HEK293 (cell line): ENCODE results near the gene ALDOA.

ENCODE experiments used
- MZF1 ChIP-seq: fragments of 450-650 bp; formaldehyde crosslinking; IDR thresholded peaks from 2 replicates; pipeline ENCODE4 v1.5.1; 2017; ENCODE audit warnings: missing biosample characterization, missing genetic modification characterization, borderline replicate concordance
- ZFP37 ChIP-seq: fragments of 450-650 bp; formaldehyde crosslinking; IDR thresholded peaks from 2 replicates; pipeline ENCODE4 v1.5.1; 2016; ENCODE audit warnings: missing biosample characterization, missing genetic modification characterization
- ZNF138 ChIP-seq: fragments of 450-650 bp; formaldehyde crosslinking; IDR thresholded peaks from 2 replicates; pipeline ENCODE4 v1.5.1; 2016; ENCODE audit warnings: missing biosample characterization, missing genetic modification characterization, borderline replicate concordance
- ZNF175 ChIP-seq: fragments of 450-650 bp; formaldehyde crosslinking; IDR thresholded peaks from 2 replicates; pipeline ENCODE4 v1.5.1; 2016; ENCODE audit warnings: missing biosample characterization, missing genetic modification characterization
- ZNF19 ChIP-seq: fragments of 450-650 bp; formaldehyde crosslinking; IDR thresholded peaks from 2 replicates; pipeline ENCODE4; 2016; ENCODE audit warnings: missing biosample characterization, missing genetic modification characterization, low read depth
- ZNF2 ChIP-seq: fragments of 450-650 bp; formaldehyde crosslinking; IDR thresholded peaks from 2 replicates; pipeline ENCODE4 v1.5.1; 2016; ENCODE audit warnings: missing biosample characterization, missing genetic modification characterization
- ZNF37A ChIP-seq: fragments of 450-650 bp; IDR thresholded peaks from 2 replicates; pipeline ENCODE4 v1.5.1; 2018; ENCODE audit warnings: missing biosample characterization, missing genetic modification characterization
- ZNF426 ChIP-seq: fragments of 450-650 bp; formaldehyde crosslinking; IDR thresholded peaks from 2 replicates; pipeline ENCODE4 v1.5.1; 2017; ENCODE audit warnings: missing biosample characterization, missing genetic modification characterization, mild to moderate bottlenecking, inconsistent platforms, moderate library complexity
- ZNF544 ChIP-seq: fragments of 450-650 bp; formaldehyde crosslinking; IDR thresholded peaks from 2 replicates; pipeline ENCODE4 v1.5.0; 2017; ENCODE audit warnings: missing biosample characterization, missing genetic modification characterization
- ZNF549 ChIP-seq: fragments of 450-650 bp; IDR thresholded peaks from 2 replicates; pipeline ENCODE4 v1.5.1; 2018; ENCODE audit warnings: missing biosample characterization, missing genetic modification characterization, mild to moderate bottlenecking, inconsistent platforms, moderate library complexity
- ZNF560 ChIP-seq: fragments of 450-650 bp; formaldehyde crosslinking; IDR thresholded peaks from 2 replicates; pipeline ENCODE4 v1.5.1; 2017; ENCODE audit warnings: missing biosample characterization, missing genetic modification characterization, borderline replicate concordance
- ZNF585B ChIP-seq: fragments of 450-650 bp; formaldehyde crosslinking; IDR thresholded peaks from 2 replicates; pipeline ENCODE4 v1.5.1; 2016; ENCODE audit warnings: missing biosample characterization, missing genetic modification characterization
- ZNF660 ChIP-seq: fragments of 450-650 bp; IDR thresholded peaks from 2 replicates; pipeline ENCODE4 v1.5.1; 2018; ENCODE audit warnings: missing biosample characterization, mild to moderate bottlenecking, missing genetic modification characterization
- ZNF677 ChIP-seq: fragments of 450-650 bp; IDR thresholded peaks from 2 replicates; pipeline ENCODE4 v1.5.0; 2018; ENCODE audit warnings: missing biosample characterization, mild to moderate bottlenecking, missing genetic modification characterization, moderate library complexity
- ZNF768 ChIP-seq: fragments of 450-650 bp; formaldehyde crosslinking; IDR thresholded peaks from 2 replicates; pipeline ENCODE4 v1.5.1; 2018; ENCODE audit warnings: missing biosample characterization, mild to moderate bottlenecking, missing genetic modification characterization
- ZNF776 ChIP-seq: fragments of 450-650 bp; formaldehyde crosslinking; IDR thresholded peaks from 2 replicates; pipeline ENCODE4 v1.5.0; 2017; ENCODE audit warnings: missing biosample characterization, missing genetic modification characterization, borderline replicate concordance
- ZSCAN16 ChIP-seq: fragments of 450-650 bp; formaldehyde crosslinking; IDR thresholded peaks from 2 replicates; pipeline ENCODE4 v1.5.1; 2016; ENCODE audit warnings: missing biosample characterization, missing genetic modification characterization
- TF ChIP-seq, protein P1 (sequence below): fragments of 450-650 bp; formaldehyde crosslinking; IDR thresholded peaks from 2 replicates; pipeline ENCODE4 v1.5.1; 2016; ENCODE audit warnings: missing biosample characterization, missing genetic modification characterization
- TF ChIP-seq, protein P2 (sequence below): fragments of 450-650 bp; IDR thresholded peaks from 2 replicates; pipeline ENCODE4 v1.5.1; 2018; ENCODE audit warnings: missing biosample characterization, mild to moderate bottlenecking, missing genetic modification characterization
- TF ChIP-seq, protein P3 (sequence below): fragments of 450-650 bp; formaldehyde crosslinking; IDR thresholded peaks from 2 replicates; pipeline ENCODE4 v1.5.1; 2016; ENCODE audit warnings: missing biosample characterization, missing genetic modification characterization, low read depth
- TF ChIP-seq, protein P4 (sequence below): fragments of 450-650 bp; formaldehyde crosslinking; IDR thresholded peaks from 2 replicates; pipeline ENCODE4 v1.5.1; 2016; ENCODE audit warnings: missing biosample characterization, missing genetic modification characterization
- TF ChIP-seq, protein P5 (sequence below): fragments of 450-650 bp; formaldehyde crosslinking; IDR thresholded peaks from 2 replicates; pipeline ENCODE4 v1.5.1; 2016; ENCODE audit warnings: missing biosample characterization, missing genetic modification characterization
- TF ChIP-seq, protein P6 (sequence below): fragments of 450-650 bp; formaldehyde crosslinking; conservative IDR thresholded peaks from 2 replicates; pipeline ENCODE4 v1.5.1; 2016; ENCODE audit warnings: low read depth, missing biosample characterization, missing genetic modification characterization
- TF ChIP-seq, protein P7 (sequence below): fragments of 450-650 bp; formaldehyde crosslinking; IDR thresholded peaks from 2 replicates; pipeline ENCODE4 v1.5.1; 2016; ENCODE audit warnings: missing biosample characterization, missing genetic modification characterization

ALDOA gene

DNA sequence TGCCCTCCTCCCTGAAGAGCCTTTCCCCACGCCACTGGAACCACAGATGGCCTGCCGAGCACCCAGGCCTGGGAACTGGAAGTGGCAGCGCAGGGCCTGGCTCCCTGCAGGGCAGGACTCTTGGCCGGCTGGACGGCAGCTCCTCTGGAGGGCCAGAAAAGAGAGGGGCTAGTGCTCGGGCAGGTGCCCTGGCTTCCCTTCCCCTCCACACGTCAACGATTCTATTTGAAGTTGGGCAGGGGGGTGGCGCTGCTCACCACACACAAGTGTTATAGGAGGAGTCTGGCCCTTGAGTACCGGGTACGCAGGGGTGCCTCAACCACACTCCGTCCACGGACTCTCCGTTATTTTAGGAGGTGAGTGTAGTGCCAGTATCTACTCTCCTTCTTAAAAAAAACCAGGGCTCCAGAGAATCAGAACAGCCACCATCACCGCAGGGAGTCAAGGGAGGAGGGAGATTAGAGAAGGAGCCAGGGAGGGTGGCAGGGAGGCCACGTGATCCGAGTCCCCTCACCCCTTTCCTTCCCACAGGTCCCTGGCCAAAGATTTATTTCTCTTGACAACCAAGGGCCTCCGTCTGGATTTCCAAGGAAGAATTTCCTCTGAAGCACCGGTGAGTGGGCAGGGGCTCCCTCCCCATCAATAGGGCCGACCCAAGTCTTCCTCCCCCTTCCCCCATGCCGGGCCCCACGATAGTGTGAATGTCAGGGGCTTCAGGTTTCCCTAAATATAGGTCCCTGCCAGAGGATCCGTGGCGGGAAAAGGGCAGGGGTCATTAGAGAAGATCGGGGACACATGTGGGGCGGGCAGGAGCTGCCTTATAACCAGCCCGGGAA lies 1.4 kb upstream of the ALDOA start (continued):
- TF ChIP-seq, protein P1, sequence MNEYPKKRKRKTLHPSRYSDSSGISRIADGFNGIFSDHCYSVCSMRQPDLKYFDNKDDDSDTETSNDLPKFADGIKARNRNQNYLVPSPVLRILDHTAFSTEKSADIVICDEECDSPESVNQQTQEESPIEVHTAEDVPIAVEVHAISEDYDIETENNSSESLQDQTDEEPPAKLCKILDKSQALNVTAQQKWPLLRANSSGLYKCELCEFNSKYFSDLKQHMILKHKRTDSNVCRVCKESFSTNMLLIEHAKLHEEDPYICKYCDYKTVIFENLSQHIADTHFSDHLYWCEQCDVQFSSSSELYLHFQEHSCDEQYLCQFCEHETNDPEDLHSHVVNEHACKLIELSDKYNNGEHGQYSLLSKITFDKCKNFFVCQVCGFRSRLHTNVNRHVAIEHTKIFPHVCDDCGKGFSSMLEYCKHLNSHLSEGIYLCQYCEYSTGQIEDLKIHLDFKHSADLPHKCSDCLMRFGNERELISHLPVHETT (tag by site-specific recombination) = no peak
- TF ChIP-seq ZNF549 (tag by site-specific recombination) (no peak), ZNF560 (tag by site-specific recombination) (no peak), ZNF660 (tag by site-specific recombination) (peak; percentile 61; the same call in 1 of the 2 replicates), MZF1 (peak; percentile 68; the same call in 1 of the 2 replicates), ZNF585B (tag by site-specific recombination) (no peak), ZNF175 (no peak), ZNF2 (tag by site-specific recombination) (no peak), ZNF544 (tag by site-specific recombination) (no peak), ZNF776 (no peak), ZNF37A (tag by site-specific recombination) (no peak), ZNF426 (no peak), ZNF138 (tag by site-specific recombination) (no peak), ZNF677 (tag by site-specific recombination) (no peak), ZFP37 (tag by site-specific recombination) (no peak), ZSCAN16 (tag by site-specific recombination) (no peak), ZNF768 (no peak), ZNF19 (no peak)
- TF ChIP-seq, protein P2, sequence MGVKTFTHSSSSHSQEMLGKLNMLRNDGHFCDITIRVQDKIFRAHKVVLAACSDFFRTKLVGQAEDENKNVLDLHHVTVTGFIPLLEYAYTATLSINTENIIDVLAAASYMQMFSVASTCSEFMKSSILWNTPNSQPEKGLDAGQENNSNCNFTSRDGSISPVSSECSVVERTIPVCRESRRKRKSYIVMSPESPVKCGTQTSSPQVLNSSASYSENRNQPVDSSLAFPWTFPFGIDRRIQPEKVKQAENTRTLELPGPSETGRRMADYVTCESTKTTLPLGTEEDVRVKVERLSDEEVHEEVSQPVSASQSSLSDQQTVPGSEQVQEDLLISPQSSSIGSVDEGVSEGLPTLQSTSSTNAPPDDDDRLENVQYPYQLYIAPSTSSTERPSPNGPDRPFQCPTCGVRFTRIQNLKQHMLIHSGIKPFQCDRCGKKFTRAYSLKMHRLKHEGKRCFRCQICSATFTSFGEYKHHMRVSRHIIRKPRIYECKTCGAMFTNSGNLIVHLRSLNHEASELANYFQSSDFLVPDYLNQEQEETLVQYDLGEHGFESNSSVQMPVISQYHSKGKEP (tag by site-specific recombination) = 0 out of 2 replicates have a peak, but pooled peaks have one; percentile 7
- TF ChIP-seq, protein P3, sequence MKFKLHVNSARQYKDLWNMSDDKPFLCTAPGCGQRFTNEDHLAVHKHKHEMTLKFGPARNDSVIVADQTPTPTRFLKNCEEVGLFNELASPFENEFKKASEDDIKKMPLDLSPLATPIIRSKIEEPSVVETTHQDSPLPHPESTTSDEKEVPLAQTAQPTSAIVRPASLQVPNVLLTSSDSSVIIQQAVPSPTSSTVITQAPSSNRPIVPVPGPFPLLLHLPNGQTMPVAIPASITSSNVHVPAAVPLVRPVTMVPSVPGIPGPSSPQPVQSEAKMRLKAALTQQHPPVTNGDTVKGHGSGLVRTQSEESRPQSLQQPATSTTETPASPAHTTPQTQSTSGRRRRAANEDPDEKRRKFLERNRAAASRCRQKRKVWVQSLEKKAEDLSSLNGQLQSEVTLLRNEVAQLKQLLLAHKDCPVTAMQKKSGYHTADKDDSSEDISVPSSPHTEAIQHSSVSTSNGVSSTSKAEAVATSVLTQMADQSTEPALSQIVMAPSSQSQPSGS (tag by site-specific recombination) = no peak
- TF ChIP-seq, protein P4, sequence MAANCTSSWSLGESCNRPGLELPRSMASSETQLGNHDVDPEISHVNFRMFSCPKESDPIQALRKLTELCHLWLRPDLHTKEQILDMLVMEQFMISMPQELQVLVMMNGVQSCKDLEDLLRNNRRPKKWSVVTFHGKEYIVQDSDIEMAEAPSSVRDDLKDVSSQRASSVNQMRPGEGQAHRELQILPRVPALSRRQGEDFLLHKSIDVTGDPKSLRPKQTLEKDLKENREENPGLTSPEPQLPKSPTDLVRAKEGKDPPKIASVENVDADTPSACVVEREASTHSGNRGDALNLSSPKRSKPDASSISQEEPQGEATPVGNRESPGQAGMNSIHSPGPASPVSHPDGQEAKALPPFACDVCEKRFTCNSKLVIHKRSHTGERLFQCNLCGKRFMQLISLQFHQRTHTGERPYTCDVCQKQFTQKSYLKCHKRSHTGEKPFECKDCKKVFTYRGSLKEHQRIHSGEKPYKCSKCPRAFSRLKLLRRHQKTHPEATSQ (tag by site-specific recombination) = no peak
- TF ChIP-seq, protein P5, sequence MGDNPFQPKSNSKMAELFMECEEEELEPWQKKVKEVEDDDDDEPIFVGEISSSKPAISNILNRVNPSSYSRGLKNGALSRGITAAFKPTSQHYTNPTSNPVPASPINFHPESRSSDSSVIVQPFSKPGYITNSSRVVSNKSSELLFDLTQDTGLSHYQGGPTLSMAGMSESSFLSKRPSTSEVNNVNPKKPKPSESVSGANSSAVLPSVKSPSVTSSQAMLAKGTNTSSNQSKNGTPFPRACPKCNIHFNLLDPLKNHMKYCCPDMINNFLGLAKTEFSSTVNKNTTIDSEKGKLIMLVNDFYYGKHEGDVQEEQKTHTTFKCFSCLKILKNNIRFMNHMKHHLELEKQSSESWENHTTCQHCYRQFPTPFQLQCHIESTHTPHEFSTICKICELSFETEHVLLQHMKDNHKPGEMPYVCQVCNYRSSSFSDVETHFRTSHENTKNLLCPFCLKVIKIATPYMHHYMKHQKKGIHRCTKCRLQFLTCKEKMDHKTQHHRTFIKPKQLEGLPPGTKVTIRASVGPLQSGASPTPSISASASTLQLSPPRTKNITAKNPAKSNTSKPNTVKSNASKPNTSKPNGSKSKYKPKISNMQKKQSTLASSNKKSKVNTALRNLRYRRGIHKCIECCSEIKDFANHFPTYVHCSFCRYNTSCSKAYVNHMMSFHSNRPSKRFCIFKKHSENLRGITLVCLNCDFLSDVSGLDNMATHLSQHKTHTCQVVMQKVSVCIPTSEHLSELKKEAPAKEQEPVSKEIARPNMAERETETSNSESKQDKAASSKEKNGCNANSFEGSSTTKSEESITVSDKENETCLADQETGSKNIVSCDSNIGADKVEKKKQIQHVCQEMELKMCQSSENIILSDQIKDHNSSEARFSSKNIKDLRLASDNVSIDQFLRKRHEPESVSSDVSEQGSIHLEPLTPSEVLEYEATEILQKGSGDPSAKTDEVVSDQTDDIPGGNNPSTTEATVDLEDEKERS = no peak
- TF ChIP-seq, protein P6, sequence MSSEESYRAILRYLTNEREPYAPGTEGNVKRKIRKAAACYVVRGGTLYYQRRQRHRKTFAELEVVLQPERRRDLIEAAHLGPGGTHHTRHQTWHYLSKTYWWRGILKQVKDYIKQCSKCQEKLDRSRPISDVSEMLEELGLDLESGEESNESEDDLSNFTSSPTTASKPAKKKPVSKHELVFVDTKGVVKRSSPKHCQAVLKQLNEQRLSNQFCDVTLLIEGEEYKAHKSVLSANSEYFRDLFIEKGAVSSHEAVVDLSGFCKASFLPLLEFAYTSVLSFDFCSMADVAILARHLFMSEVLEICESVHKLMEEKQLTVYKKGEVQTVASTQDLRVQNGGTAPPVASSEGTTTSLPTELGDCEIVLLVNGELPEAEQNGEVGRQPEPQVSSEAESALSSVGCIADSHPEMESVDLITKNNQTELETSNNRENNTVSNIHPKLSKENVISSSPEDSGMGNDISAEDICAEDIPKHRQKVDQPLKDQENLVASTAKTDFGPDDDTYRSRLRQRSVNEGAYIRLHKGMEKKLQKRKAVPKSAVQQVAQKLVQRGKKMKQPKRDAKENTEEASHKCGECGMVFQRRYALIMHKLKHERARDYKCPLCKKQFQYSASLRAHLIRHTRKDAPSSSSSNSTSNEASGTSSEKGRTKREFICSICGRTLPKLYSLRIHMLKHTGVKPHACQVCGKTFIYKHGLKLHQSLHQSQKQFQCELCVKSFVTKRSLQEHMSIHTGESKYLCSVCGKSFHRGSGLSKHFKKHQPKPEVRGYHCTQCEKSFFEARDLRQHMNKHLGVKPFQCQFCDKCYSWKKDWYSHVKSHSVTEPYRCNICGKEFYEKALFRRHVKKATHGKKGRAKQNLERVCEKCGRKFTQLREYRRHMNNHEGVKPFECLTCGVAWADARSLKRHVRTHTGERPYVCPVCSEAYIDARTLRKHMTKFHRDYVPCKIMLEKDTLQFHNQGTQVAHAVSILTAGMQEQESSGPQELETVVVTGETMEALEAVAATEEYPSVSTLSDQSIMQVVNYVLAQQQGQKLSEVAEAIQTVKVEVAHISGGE (tag by site-specific recombination) = peak; percentile 52
- TF ChIP-seq, protein P7, sequence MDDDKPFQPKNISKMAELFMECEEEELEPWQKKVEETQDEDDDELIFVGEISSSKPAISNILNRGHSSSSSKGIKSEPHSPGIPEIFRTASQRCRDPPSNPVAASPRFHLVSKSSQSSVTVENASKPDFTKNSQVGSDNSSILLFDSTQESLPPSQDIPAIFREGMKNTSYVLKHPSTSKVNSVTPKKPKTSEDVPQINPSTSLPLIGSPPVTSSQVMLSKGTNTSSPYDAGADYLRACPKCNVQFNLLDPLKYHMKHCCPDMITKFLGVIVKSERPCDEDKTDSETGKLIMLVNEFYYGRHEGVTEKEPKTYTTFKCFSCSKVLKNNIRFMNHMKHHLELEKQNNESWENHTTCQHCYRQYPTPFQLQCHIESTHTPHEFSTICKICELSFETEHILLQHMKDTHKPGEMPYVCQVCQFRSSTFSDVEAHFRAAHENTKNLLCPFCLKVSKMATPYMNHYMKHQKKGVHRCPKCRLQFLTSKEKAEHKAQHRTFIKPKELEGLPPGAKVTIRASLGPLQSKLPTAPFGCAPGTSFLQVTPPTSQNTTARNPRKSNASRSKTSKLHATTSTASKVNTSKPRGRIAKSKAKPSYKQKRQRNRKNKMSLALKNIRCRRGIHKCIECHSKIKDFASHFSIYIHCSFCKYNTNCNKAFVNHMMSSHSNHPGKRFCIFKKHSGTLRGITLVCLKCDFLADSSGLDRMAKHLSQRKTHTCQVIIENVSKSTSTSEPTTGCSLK (tag by site-specific recombination) = no peak
